ENCODE data around the gene KIAA2012.

KIAA2012 gene

DNA sequence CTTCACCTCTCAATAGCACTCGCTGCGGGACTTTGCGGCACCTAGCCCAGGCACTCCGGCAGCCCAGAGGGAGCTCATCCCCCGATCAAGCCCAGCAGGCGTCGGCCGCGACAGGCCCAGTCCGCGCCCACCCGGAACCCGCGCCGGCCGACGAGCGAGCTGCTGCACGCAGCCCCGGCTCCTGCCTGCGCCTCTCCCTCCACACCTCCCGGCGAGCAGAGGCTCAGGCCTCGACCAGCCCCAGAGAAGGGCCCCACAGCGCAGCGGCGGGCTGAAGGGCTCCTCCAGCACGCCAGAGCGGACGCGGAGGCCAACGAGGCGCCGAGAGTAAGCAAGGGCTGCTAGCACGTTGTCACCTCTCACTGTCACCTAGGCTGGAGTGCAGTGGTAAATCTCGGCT, 63.5 kb downstream of the KIAA2012 start:
- no peak overlapping the region for H3K4me3 ChIP-seq (replicated peaks in 1 of 2; ENCODE audit: low read depth in 2 of 2, low read length in 2 of 2)
- DNase-seq (ENCODE audit: low read depth in 2 of 2): no peak
- TF ChIP-seq, protein P1, sequence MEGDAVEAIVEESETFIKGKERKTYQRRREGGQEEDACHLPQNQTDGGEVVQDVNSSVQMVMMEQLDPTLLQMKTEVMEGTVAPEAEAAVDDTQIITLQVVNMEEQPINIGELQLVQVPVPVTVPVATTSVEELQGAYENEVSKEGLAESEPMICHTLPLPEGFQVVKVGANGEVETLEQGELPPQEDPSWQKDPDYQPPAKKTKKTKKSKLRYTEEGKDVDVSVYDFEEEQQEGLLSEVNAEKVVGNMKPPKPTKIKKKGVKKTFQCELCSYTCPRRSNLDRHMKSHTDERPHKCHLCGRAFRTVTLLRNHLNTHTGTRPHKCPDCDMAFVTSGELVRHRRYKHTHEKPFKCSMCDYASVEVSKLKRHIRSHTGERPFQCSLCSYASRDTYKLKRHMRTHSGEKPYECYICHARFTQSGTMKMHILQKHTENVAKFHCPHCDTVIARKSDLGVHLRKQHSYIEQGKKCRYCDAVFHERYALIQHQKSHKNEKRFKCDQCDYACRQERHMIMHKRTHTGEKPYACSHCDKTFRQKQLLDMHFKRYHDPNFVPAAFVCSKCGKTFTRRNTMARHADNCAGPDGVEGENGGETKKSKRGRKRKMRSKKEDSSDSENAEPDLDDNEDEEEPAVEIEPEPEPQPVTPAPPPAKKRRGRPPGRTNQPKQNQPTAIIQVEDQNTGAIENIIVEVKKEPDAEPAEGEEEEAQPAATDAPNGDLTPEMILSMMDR (IDR thresholded peaks at IDR 0.05; ENCODE audit: low read depth, low read length): no peak

- TF ChIP-seq, protein P1 (IDR thresholded peaks at IDR 0.05; ENCODE audit: low read depth, low read length): no peak
- DNase-seq (ENCODE audit: low read depth in 2 of 2): no peak
- no peak overlapping the region for H3K4me3 ChIP-seq (replicated peaks in 1 of 2; ENCODE audit: low read depth in 2 of 2, low read length in 2 of 2)
Measured at GRCh38 chr2:202140522-202141252, 67.6 kb downstream of the KIAA2012 start.

DNA sequence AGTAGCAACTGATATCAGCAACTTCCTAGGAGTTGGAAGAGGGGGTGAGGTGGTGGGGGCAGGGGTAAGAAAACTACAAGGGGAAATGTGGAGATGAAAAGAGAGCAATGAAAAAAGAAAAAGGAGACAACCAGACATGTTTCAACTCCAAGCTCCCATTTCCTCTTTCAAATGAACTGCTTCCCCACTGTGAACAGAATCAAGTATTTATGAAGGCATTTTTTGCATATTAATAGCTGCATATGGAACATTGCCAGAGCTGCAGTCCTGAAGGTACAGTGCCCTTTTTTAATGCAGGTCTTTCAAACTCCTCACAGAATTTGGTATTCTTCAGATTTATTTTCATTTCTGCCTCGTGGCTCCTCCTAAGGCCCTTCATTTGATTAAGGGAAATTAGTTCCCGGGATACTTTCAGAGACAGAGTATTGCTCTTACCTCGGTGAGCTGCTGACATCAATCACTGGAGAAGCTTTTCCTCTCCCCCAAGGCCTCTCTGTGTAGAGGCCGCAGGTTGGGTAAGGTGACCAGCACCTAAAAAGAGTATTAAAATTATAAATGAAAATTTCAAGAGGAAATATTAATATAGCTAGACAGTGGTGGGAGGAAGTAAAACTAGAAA, 68.4 kb downstream of the KIAA2012 start:
- H3K4me3 ChIP-seq (replicated peaks in 1 of 2; ENCODE audit: low read depth in 2 of 2, low read length in 2 of 2): no peak overlapping the region
- no peak for DNase-seq (ENCODE audit: low read depth in 2 of 2)
- TF ChIP-seq, protein P1 (IDR thresholded peaks at IDR 0.05; ENCODE audit: low read depth, low read length): no peak

DNA sequence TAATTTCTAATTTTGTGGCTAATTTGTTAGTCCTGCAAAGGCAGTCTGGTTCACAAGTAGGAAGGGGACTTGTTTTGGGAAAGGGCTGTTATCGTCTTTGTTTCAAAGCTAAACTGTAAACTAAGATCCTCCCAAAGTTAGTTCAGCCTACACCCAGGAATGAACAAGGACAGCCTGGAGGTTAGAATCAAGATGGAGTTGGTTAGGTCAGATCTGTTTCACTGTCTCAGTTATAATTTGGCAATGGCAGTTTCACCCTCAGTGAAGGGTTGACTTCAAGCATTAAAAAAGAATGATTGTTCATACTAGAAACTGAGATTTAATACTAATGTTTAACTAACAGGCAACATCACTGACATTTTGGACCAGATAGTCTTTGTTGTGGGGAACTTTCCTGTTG, 69.5 kb downstream of the KIAA2012 start:
- no peak for DNase-seq (ENCODE audit: low read depth in 2 of 2)
- TF ChIP-seq, protein P1 (IDR thresholded peaks at IDR 0.05; ENCODE audit: low read depth, low read length): no peak
- H3K4me3 ChIP-seq (replicated peaks in 1 of 2; ENCODE audit: low read depth in 2 of 2, low read length in 2 of 2): no peak overlapping the region

DNA sequence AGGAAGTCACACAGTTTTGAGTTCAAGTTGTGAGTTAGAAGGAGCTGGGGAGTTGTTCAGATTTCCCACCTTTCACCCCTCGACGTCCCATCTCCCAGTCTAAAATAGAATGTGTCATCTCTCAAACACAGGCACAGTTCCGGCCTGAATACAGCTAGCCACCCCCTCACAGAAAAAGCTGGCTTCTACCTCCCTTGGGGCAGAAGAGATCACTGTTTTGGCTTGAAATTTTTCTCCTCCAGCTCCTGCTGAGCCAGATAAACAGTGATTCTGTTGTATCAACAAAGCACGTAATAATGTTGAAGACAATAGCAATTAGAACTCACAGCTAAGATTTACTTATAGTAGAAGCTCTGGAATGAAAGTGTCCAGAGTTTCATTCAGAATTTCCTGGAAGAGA, 74.7 kb downstream of the KIAA2012 start:
- peak; percentile 52 to 64 for DNase-seq (ENCODE audit: low read depth in 2 of 2)
- no peak overlapping the region for H3K4me3 ChIP-seq (replicated peaks in 1 of 2; ENCODE audit: low read depth in 2 of 2, low read length in 2 of 2)
- TF ChIP-seq, protein P1 (IDR thresholded peaks at IDR 0.05; ENCODE audit: low read depth, low read length): no peak

DNA sequence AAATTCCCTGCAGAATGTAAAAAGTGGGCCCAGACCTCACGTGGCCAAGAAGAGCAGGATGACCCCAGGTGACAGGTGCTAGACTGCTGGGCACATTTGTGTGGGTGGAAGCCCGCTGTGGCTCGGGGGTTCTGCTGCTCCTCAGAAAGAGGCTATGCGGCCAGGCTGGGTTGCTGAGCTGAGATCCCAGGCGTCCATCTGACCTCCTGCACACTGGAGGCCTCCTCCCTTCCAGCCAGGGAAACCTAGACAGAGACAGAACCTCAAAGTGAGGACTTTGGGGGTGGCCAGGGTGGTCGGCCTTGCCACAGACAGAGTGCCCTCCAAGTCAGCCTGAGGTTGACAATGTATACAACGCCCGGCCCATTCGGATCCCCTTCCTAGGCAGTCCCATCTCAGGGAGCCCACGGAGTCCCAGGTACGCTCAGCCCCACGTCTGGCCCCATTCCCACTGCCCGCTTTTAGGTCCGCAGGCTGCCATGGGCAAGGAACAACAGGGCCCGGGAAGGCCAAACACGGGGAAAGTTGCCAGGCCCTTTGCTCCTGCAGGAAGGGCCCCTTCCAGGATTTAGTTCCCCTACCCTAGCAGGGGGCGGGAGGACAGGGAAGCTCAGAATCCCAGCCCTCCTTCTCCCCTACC, 75.6 kb downstream of the KIAA2012 start:
- no peak for DNase-seq (ENCODE audit: low read depth in 2 of 2)
- H3K4me3 ChIP-seq (replicated peaks in 1 of 2; ENCODE audit: low read depth in 2 of 2, low read length in 2 of 2): no peak overlapping the region
- TF ChIP-seq, protein P1 (IDR thresholded peaks at IDR 0.05; ENCODE audit: low read depth, low read length): no peak

Measured in cardiac fibroblast (primary cell).